ENCODE data around the gene EEF1AKMT3. TPM values are rescaled to one million over a fixed set of nuclear protein-coding genes. Genes with fewer than 3 reads are reported as not detected.

The EEF1AKMT3 gene
- total RNA-seq, 1 experiment from 2014 or later = 9.3 TPM

DNA sequence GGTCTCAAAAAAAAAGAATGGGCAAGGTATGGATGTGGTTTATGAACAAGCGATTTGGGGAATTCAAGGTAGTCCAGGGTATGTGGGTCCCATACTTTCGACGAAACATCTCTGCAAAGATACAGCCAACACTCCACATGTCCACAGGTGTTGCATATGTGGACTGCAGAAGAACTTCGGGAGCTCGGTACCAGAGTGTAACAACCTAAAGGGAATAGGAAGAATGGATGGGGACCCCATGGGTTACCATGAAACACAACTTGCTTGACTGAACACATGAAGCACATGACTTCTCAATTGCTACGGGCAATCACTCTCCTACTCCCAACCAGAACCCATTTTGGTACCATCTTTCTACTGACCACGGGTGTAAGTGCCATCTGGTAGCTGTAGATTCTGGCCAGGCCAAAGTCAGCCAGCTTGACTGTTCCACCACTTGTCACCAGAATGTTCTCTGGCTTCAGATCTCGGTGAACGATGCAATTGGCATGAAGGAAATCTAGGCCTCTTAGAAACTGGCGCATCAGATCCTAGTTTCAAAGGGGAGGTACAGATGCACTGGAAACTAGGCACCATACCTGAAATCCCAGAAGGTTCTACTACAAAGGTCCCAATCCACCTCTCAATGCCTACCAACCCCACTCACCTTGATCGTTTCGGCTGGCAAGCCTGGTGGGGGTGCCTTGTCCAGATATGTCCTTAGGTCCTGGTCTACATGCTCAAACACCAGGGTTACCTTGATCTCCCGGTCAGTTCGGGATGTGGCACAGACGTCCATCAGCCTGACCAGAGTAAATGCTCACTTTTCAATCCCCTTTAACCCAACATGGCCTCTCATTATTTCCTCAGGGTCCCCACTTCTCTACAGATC lies 21.6 kb upstream of the EEF1AKMT3 start:
- Histone ChIP-seq H3K79me2 (ENCODE audit: low read length) (peaks cover 34% of the 10 kb centered on the region), H3K4me1 (ENCODE audit: insufficient read depth, low read length) (peaks cover 23% of the 10 kb centered on the region), H4K20me1 (ENCODE audit: low read length) (no peaks in the 10 kb centered on the region), H3F3A (ENCODE audit: low read length, unreplicated experiment) (peaks cover 4% of the 10 kb centered on the region), H3K4me2 (ENCODE audit: low read length) (peak overlapping the region; percentile 96), H2AFZ (ENCODE audit: low read length) (no peak overlapping the region), H3K4me3 (ENCODE audit: low read length) (peak overlapping the region; percentile 82), H3K36me3 (ENCODE audit: low read depth, low read length) (peaks cover 32% of the 10 kb centered on the region), H3K9me3 (ENCODE audit: low read length) (no peaks in the 10 kb centered on the region), H3K27me3 (ENCODE audit: low read length) (no peaks in the 10 kb centered on the region), H3K9ac (ENCODE audit: low read length) (peak overlapping the region; percentile 98), H3K9me2 (replicated peaks; ENCODE audit: low read length) (no peaks in the 10 kb centered on the region), H3K27ac (ENCODE audit: low read length) (no peak overlapping the region)
- BruUV-seq (replicated peaks) = no TSS peak
- TF ChIP-seq, protein P1, sequence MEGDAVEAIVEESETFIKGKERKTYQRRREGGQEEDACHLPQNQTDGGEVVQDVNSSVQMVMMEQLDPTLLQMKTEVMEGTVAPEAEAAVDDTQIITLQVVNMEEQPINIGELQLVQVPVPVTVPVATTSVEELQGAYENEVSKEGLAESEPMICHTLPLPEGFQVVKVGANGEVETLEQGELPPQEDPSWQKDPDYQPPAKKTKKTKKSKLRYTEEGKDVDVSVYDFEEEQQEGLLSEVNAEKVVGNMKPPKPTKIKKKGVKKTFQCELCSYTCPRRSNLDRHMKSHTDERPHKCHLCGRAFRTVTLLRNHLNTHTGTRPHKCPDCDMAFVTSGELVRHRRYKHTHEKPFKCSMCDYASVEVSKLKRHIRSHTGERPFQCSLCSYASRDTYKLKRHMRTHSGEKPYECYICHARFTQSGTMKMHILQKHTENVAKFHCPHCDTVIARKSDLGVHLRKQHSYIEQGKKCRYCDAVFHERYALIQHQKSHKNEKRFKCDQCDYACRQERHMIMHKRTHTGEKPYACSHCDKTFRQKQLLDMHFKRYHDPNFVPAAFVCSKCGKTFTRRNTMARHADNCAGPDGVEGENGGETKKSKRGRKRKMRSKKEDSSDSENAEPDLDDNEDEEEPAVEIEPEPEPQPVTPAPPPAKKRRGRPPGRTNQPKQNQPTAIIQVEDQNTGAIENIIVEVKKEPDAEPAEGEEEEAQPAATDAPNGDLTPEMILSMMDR (conservative IDR thresholded peaks at IDR 0.05; ENCODE audit: low read depth, low read length) = no peak
- no peak for TF ChIP-seq EZH2 (IDR thresholded peaks at IDR 0.05; ENCODE audit: low read length, unreplicated experiment)
- no peak for TF ChIP-seq EZH2phosphoT487 (IDR thresholded peaks at IDR 0.05; ENCODE audit: borderline replicate concordance, low read length)
- DNase-seq (no peak), ATAC-seq (no peak)
- intact Hi-C loops (cut with micrococcal nuclease) = no loop called here
- ChIA-PET CTCF (no interaction called here), POLR2A (ENCODE audit: unreplicated experiment) (no interaction called here)

DNA sequence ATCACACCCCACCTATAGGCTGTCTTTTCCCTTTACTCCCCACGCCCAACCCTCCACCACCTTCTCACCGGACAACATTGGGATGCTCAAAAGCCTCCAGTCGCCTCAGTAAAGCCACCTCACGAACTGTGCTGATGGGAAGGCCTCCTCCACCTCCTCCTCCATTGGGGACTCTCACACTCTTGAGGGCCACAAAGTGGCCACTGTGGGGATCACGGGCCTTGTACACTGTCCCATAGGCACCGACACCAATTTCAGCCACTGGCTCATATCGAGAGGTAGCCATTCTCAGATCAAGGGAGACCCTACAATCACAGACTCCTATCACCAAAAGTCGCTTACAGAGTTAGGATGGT lies 21.0 kb upstream of the EEF1AKMT3 start:
- no peaks in the 10 kb centered on the region for H4K20me1 ChIP-seq (ENCODE audit: low read length)
- peaks cover under 1% of the 10 kb centered on the region for H3F3A ChIP-seq (ENCODE audit: low read length, unreplicated experiment)
- no peak for DNase-seq
- no peaks in the 10 kb centered on the region for H3K9me3 ChIP-seq (ENCODE audit: low read length)
- no peaks in the 10 kb centered on the region for H3K27me3 ChIP-seq (ENCODE audit: low read length)
- CTCF ChIA-PET = no interaction called here
- H3K79me2 ChIP-seq (ENCODE audit: low read length) = peaks cover 34% of the 10 kb centered on the region
- peak overlapping the region; percentile 84 for H2AFZ ChIP-seq (ENCODE audit: low read length)
- peak overlapping the region; percentile 98 for H3K9ac ChIP-seq (ENCODE audit: low read length)
- peak overlapping the region; percentile 82 for H3K4me3 ChIP-seq (ENCODE audit: low read length)
- TF ChIP-seq EZH2 (IDR thresholded peaks at IDR 0.05; ENCODE audit: low read length, unreplicated experiment) = no peak
- TF ChIP-seq EZH2phosphoT487 (IDR thresholded peaks at IDR 0.05; ENCODE audit: borderline replicate concordance, low read length) = no peak
- TF ChIP-seq, protein P1 (conservative IDR thresholded peaks at IDR 0.05; ENCODE audit: low read depth, low read length) = no peak
- intact Hi-C loops (cut with micrococcal nuclease) = no loop called here
- no TSS peak for BruUV-seq (replicated peaks)
- ATAC-seq = no peak
- H3K4me1 ChIP-seq (ENCODE audit: insufficient read depth, low read length) = peaks cover 28% of the 10 kb centered on the region
- peaks cover 32% of the 10 kb centered on the region for H3K36me3 ChIP-seq (ENCODE audit: low read depth, low read length)
- H3K4me2 ChIP-seq (ENCODE audit: low read length) = peak overlapping the region; percentile 96
- no peaks in the 10 kb centered on the region for H3K9me2 ChIP-seq (replicated peaks; ENCODE audit: low read length)
- H3K27ac ChIP-seq (ENCODE audit: low read length) = peak overlapping the region; percentile 78; the same call in 1 of the 2 replicates
- POLR2A ChIA-PET (ENCODE audit: unreplicated experiment) = no interaction called here
